GF-D8 (cell line): ENCODE results near the gene MSH5.
"Not testable (repeated sequence)": the region's sequence is repeated elsewhere in the genome, so short reads cannot be mapped to it uniquely, and the experiment has no call there.

ENCODE experiments used
- DNase-seq: peaks from one replicate; lab custom pipeline; 2025; lab: John Stamatoyannopoulos, UW

Gene MSH5

GRCh38 chr6:31739639-31740396 is at the start of gene MSH5:
MSH5 (plus strand) TSS chr6:31740005; CDS start chr6:31740467, 462 bp downstream.
- DNase-seq, result peak; percentile 99

GRCh38 chr6:31690231-31691077 is 49.4 kb upstream of the MSH5 start:
- no peak for DNase-seq

GRCh38 chr6:31691078-31691463 is 48.7 kb upstream of the MSH5 start:
- DNase-seq, result no peak

- DNase-seq, result no peak
Observed at GRCh38 chr6:31691564-31692108, 48.2 kb upstream of the MSH5 start.

- no peak for DNase-seq
Observed at GRCh38 chr6:31692353-31692752, 47.5 kb upstream of the MSH5 start.

- DNase-seq, result no peak
Observed at GRCh38 chr6:31692886-31693285, 46.9 kb upstream of the MSH5 start.

GRCh38 chr6:31693535-31693934 is 46.3 kb upstream of the MSH5 start:
- no peak for DNase-seq

- DNase-seq, result no peak
Observed at GRCh38 chr6:31697555-31697954, 42.2 kb upstream of the MSH5 start.

- no peak for DNase-seq
Observed at GRCh38 chr6:31700740-31701401, 38.9 kb upstream of the MSH5 start.

- DNase-seq, result no peak
Observed at GRCh38 chr6:31701666-31702404, 38.0 kb upstream of the MSH5 start.

- DNase-seq, result no peak
Observed at GRCh38 chr6:31702405-31702818, 37.4 kb upstream of the MSH5 start.

- peak; percentile 95 for DNase-seq
Observed at GRCh38 chr6:31702819-31703716, 36.7 kb upstream of the MSH5 start, which contains the start of gene ABHD16A. ABHD16A (minus strand) TSS chr6:31703324; CDS start chr6:31703281, 43 bp downstream.

GRCh38 chr6:31705931-31706330 is 33.9 kb upstream of the MSH5 start:
- DNase-seq, result no peak

- no peak for DNase-seq
Observed at GRCh38 chr6:31706599-31706998, 33.2 kb upstream of the MSH5 start, which contains the start of gene LY6G6F. LY6G6F (plus strand) TSS chr6:31706866; CDS start chr6:31706907, 41 bp downstream.

- no peak for DNase-seq
Observed at GRCh38 chr6:31707701-31708100, 32.1 kb upstream of the MSH5 start.

- DNase-seq, result no peak
Observed at GRCh38 chr6:31708224-31708623, 31.6 kb upstream of the MSH5 start.

- DNase-seq, result not testable (repeated sequence)
Observed at GRCh38 chr6:31709157-31709556, 30.6 kb upstream of the MSH5 start.

- no peak for DNase-seq
Observed at GRCh38 chr6:31710523-31711219, 29.1 kb upstream of the MSH5 start.

GRCh38 chr6:31711233-31711632 is 28.6 kb upstream of the MSH5 start:
- peak; percentile 10 for DNase-seq

GRCh38 chr6:31712296-31712695 is 27.5 kb upstream of the MSH5 start:
- peak; percentile 3 for DNase-seq
